ENCODE measurements around the gene STKLD1. TPM values are rescaled to one million over a fixed set of nuclear protein-coding genes. Genes with fewer than 3 reads are reported as not detected.

The STKLD1 gene
- total RNA-seq, 2 experiments from 2014 or later: 0.59 to 1.0 TPM

GRCh38 chr9:133382507-133383141 is 6.5 kb downstream of the STKLD1 start:
- no peak overlapping the region for H3K27ac ChIP-seq (ENCODE audit: low read depth in 1 of 2, low read length in 2 of 2)
- no peaks in the 10 kb centered on the region for H3K9me3 Mint-ChIP-seq
- H3K27ac Mint-ChIP-seq: no peak overlapping the region
- no peak for TF ChIP-seq CTCF (IDR thresholded peaks at IDR 0.05)
- H3K4me1 Mint-ChIP-seq (ENCODE audit: low read depth): no peaks in the 10 kb centered on the region
- H3K27me3 ChIP-seq (ENCODE audit: control insufficient read depth in 1 of 2, insufficient read depth in 2 of 2, low read length in 2 of 2): no peaks in the 10 kb centered on the region
- intact Hi-C loops (cut with DNase I, micrococcal nuclease): no loop called here
- no peak for DNase-seq
- CTCF ChIA-PET: no interaction called here
- ATAC-seq (ENCODE audit: poor library complexity): no peak
- no peaks in the 10 kb centered on the region for H3K36me3 Mint-ChIP-seq (ENCODE audit: low read depth)
- H3K4me3 ChIP-seq (ENCODE audit: low read length): no peak overlapping the region
- H3K36me3 ChIP-seq (ENCODE audit: insufficient read depth, low read length): no peaks in the 10 kb centered on the region
- H3K9me3 ChIP-seq (ENCODE audit: control insufficient read depth in 1 of 2, insufficient read depth in 1 of 2, low read length in 2 of 2): no peaks in the 10 kb centered on the region
- H3K4me3 Mint-ChIP-seq: no peak overlapping the region
- H3K27me3 Mint-ChIP-seq: no peaks in the 10 kb centered on the region
- POLR2A ChIA-PET: no interaction called here
- H3K4me1 ChIP-seq (ENCODE audit: insufficient read depth, low read length): no peaks in the 10 kb centered on the region

- Mint-ChIP-seq H3K4me1 (ENCODE audit: low read depth) (no peaks in the 10 kb centered on the region), H3K9me3 (no peaks in the 10 kb centered on the region), H3K27me3 (no peaks in the 10 kb centered on the region), H3K27ac (no peak overlapping the region), H3K36me3 (ENCODE audit: low read depth) (no peaks in the 10 kb centered on the region), H3K4me3 (no peak overlapping the region)
- Histone ChIP-seq H3K36me3 (ENCODE audit: insufficient read depth, low read length) (no peaks in the 10 kb centered on the region), H3K27me3 (ENCODE audit: control insufficient read depth in 1 of 2, insufficient read depth in 2 of 2, low read length in 2 of 2) (no peaks in the 10 kb centered on the region), H3K27ac (ENCODE audit: low read depth in 1 of 2, low read length in 2 of 2) (no peak overlapping the region), H3K4me1 (ENCODE audit: insufficient read depth, low read length) (no peaks in the 10 kb centered on the region), H3K9me3 (ENCODE audit: control insufficient read depth in 1 of 2, insufficient read depth in 1 of 2, low read length in 2 of 2) (no peaks in the 10 kb centered on the region), H3K4me3 (ENCODE audit: low read length) (no peak overlapping the region)
- intact Hi-C loops (cut with DNase I, micrococcal nuclease): no loop called here
- DNase-seq: no peak
- no peak for TF ChIP-seq CTCF (IDR thresholded peaks at IDR 0.05)
- ChIA-PET POLR2A (no interaction called here), CTCF (no interaction called here)
- no peak for ATAC-seq (ENCODE audit: poor library complexity)
Measured at GRCh38 chr9:133383438-133383837, 7.3 kb downstream of the STKLD1 start.

GRCh38 chr9:133384736-133385321 is 8.7 kb downstream of the STKLD1 start:
- intact Hi-C loops (cut with DNase I, micrococcal nuclease): no loop called here
- Mint-ChIP-seq H3K27me3 (no peaks in the 10 kb centered on the region), H3K27ac (no peak overlapping the region), H3K9me3 (no peaks in the 10 kb centered on the region), H3K36me3 (ENCODE audit: low read depth) (no peaks in the 10 kb centered on the region), H3K4me3 (no peak overlapping the region), H3K4me1 (ENCODE audit: low read depth) (no peaks in the 10 kb centered on the region)
- H3K27me3 ChIP-seq (ENCODE audit: control insufficient read depth in 1 of 2, insufficient read depth in 2 of 2, low read length in 2 of 2): peaks cover 0 to 2% of the 10 kb centered on the region in 2 experiments
- H3K9me3 ChIP-seq (ENCODE audit: control insufficient read depth in 1 of 2, insufficient read depth in 1 of 2, low read length in 2 of 2): peaks cover 0 to 4% of the 10 kb centered on the region in 2 experiments
- DNase-seq: no peak
- no peaks in the 10 kb centered on the region for H3K36me3 ChIP-seq (ENCODE audit: insufficient read depth, low read length)
- no peak for ATAC-seq (ENCODE audit: poor library complexity)
- no peak for TF ChIP-seq CTCF (IDR thresholded peaks at IDR 0.05)
- ChIA-PET CTCF (no interaction called here), POLR2A (interaction anchor here (0.8 kb wide), 1 partner anchor 14 kb away, joined by 3 read pairs; no protein-coding TSS in a partner anchor)
- no peak overlapping the region for H3K27ac ChIP-seq (ENCODE audit: low read depth in 1 of 2, low read length in 2 of 2)
- H3K4me1 ChIP-seq (ENCODE audit: insufficient read depth, low read length): no peaks in the 10 kb centered on the region
- no peak overlapping the region for H3K4me3 ChIP-seq (ENCODE audit: low read length)
